Muscle of arm (tissue), 12 donors: ENCODE results near the gene STOML1. TPM values are rescaled to one million over a fixed set of nuclear protein-coding genes. Genes with fewer than 3 reads are reported as not detected.

ENCODE experiments used
- DNase-seq: peaks from one replicate; pipeline ENCODE4 v3.0.0-alpha.2; 2013
- polyA plus RNA-seq, 12 donors: library from polyadenylated mRNA; unstranded; fragments of 120-200 nt; gene quantifications; one replicate each; pipeline ENCODE4 v1.2.1, GENCODE V29; 2013; ENCODE audit not compliant: insufficient read length in 12 of 12

Gene STOML1
- polyA plus RNA-seq, 12 donors: 15.4 to 46.2 (median 27.4) TPM; not detected in 1

DNA sequence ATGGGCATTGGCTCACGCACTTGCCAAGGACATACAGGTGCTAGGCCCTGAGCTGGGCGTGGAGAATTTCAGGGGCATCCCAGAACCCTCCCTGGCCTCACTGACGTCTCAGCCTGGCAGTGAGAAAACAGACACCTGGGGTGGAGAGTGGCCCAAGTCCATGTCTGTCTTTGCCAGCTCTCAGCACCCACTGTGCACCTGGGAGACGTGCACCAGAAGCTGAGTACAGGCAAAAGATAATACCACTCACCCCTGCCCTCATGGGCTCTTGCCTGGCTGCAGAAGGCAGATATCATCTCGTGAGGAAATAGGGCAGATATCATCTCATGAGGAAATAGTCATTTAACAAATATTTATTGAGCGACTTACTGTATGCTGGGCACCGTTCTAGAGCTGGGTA, 57.8 kb downstream of the STOML1 start:
- no peak for DNase-seq

DNA sequence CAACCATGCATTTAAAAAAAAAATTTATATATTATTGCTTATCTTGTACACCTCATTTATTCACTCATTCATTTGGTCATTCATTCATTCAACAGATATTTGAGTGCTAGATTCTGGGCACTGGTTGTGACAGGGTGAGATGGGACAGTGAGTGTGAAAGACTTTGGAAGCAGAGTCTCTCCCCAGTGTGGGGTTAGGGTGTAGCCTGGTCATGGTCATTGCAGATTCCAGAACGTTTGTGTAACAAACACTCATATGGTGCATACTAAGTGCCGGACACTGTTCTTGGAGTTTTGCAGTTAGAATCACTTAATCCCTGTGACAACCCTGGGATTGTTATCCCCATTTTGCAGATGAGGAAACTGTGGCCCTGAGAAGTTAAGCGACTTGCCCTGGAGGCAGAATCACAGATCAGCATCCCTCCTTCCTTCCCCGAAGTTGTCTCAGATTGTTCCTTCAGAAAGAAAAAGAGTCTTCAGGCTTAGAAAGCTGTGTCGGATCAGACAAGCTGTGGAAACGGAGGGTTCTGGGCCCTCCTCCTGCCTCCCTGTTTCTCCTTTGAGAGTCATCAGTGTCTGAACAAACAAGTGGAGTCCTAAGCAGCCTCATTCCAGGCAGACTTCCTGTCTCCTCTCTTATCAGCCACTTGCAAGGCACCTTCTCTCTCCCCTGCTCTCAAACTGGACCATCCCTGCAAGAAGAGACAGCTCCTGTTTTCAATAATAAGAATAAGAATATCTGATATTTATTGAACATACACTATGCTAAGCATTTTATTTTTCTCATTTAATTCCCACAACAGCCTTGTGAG, 59.5 kb downstream of the STOML1 start:
- no peak for DNase-seq

DNA sequence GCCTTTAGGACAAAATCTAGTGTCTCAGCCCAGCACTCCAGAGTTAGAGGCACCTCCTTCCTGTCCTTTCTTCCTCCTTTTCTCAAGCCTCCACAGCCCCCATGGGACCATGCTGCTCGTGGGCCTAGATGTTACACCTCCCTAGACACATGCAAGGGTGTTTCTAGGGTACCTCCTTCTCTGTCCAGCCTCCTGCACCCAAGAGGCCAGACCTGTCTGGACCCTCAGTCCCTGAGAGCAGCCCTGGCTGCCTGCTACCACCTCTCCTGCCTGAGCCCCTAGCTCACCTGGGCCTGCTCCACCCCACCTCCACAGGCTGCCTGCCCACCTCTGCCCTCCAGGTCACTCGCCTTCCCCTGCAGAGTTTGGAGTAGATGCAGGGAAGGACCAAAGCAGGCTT, 60.7 kb downstream of the STOML1 start:
- no peak for DNase-seq

DNA sequence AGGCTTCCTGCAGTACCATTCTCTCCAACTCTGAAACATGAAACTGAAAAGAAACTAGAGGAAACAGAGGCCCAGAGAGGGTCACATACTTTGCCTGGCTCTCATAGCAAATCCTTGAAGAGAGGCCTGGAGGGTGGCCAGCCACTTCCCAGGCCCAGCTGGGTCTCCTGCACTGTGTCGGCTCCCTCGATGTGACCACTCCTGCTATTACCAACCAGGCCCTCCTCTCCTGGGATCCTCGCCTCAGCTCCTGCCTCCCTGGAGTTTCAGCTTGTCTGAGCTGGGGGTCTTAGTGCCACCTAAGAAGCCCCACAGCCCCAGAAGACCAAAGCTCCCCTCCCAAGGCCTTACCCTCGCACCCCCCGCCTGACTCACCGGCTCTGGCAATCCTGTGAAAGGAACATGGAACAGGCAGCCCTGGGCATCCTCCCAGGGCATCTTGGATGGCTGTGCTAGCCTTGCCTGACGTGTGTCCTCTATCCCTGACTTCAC, 61.3 kb downstream of the STOML1 start:
- no peak for DNase-seq

DNA sequence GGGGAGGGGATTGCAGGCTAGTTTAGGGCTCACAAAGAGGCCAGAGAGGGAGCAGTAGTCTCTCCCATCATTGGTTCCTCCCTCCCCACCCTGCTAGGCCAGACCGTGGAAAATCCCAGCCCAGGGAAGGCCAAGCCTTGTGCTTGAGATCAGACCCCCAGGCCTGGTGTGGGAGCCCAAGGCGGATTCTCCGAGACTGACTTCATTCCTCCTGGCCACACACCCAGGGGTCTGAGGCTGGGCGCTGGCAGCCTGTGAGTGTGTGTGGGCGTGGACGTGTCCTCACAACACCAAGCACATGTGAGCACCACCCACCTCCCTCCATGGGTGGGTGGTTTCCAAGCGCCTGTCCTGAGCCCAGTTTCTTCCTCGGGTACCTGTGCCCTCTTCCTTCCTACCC, 61.7 kb downstream of the STOML1 start:
- DNase-seq: no peak

DNA sequence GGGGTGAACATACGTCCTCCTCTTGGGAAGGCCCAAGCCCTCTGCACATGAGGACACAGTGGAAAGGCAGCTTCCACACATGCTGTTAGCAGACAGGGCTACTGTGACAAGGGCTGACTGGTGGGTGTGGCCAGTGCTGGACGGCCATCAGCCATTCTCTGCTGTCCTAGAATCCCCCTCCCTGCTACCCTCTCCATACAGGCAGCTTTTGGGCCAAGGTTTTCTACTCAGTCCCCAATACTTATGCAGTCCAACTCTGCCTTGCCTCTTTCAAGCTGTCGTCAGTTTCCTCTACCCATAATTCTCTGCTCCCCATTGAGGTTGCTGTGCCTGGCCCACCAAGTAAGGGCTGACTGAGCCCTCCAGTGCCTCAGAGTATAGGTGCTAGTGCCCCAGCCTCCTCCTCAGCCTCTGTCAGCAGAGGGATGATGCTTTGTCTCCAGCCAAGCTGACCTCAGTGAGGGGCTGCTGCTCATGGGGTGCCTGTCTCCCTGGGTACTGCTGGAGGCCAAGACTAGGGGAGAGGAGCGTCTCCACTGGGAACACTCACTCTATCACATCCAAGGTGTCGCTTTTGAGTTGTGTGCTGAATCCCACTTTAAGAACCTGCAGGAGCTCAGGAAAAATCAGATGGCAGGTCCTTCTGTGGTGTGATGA, 63.0 kb downstream of the STOML1 start:
- DNase-seq: no peak

Other genes starting within 250 kb of the STOML1 start
- 10 to 100 TPM in 2 of 12 donors, 1 to 10 TPM in 9, not detected in 1; 1.9 to 15.8 (median 4.4) TPM for gene INSYN1, start 238.9 kb downstream of the STOML1 start, polyA plus RNA-seq
- gene TBC1D21, start 118.7 kb downstream of the STOML1 start, polyA plus RNA-seq: not detected
- gene LOXL1, start 65.8 kb downstream of the STOML1 start, polyA plus RNA-seq: 10 to 100 TPM in 11 of 12 donors, not detected in 1; 23.7 to 68.2 (median 28.4) TPM
- 10 to 100 TPM in 11 of 12 donors, not detected in 1; 20.1 to 42.4 (median 28.7) TPM for gene PML, start 2.4 kb upstream of the STOML1 start, polyA plus RNA-seq
- gene GOLGA6A, start 90.3 kb upstream of the STOML1 start, polyA plus RNA-seq: under 1 TPM in 9 of 12 donors, not detected in 3; 0.08 to 0.68 (median 0.37) TPM
- gene ISLR2, start 138.3 kb upstream of the STOML1 start, polyA plus RNA-seq: 10 to 100 TPM in 1 of 12 donors, 1 to 10 TPM in 10, not detected in 1; 2.8 to 12.0 (median 4.5) TPM
- gene ISLR, start 181.4 kb upstream of the STOML1 start, polyA plus RNA-seq: 100 to 1,000 TPM; 117 to 472 (median 179) TPM
- 1 to 10 TPM in 7 of 12 donors, under 1 TPM in 3, not detected in 2; 0.71 to 3.4 (median 1.0) TPM for gene STRA6, start 210.5 kb upstream of the STOML1 start, polyA plus RNA-seq
- under 1 TPM in 3 of 12 donors, not detected in 9; 0.17 to 0.36 (median 0.22) TPM for gene CCDC33, start 244.0 kb upstream of the STOML1 start, polyA plus RNA-seq